Endothelial cell of umbilical vein (primary cell): Measurements from ENCODE around the gene NEU4. TPM values are rescaled to one million over a fixed set of nuclear protein-coding genes. Genes with fewer than 3 reads are reported as not detected.

ENCODE experiments used
- BruUV-seq: library from RNA; stranded (reverse); fragments of 400-500 nt; replicated peaks from 2 replicates; lab custom pipeline; 2021; lab: Mats Ljungman, UMichigan
- CTCF ChIA-PET: fragments of 300-600, 350-600 bp; sonication (Branson Sonifier 250); formaldehyde crosslinking; loops from one replicate; lab custom pipeline; 2021; ENCODE audit warnings: antibody characterized with exemption, inconsistent platforms; lab: Charles Lee
- POLR2A ChIA-PET: fragments of 300-600, 350-600 bp; sonication (Branson Sonifier 250); formaldehyde crosslinking; loops from one replicate; lab custom pipeline; 2021; ENCODE audit warnings: antibody characterized with exemption, inconsistent platforms; lab: Charles Lee
- DNase-seq: peaks from one replicate; pipeline ENCODE4 v3.0.0-alpha.2; 2011; ENCODE audit warnings: low read depth, low spot score
- FAIRE-seq: peaks from 2 replicates; lab custom pipeline; 2011; peaks lifted over from hg19 to GRCh38; lab: Jason Lieb, UNC
- H2AFZ ChIP-seq: 2 replicates; pipeline ENCODE4 v1.6.0; 2012; ENCODE audit warnings: low read depth, low read length, control low read depth, inconsistent platforms
- H3K27ac ChIP-seq: 2 replicates; pipeline ENCODE4 v1.5.1; 2011; ENCODE audit warnings: low read depth, mild to moderate bottlenecking, control low read depth, low read length, moderate library complexity; ENCODE audit not compliant: insufficient read depth
- H3K27me3 ChIP-seq, 2 experiments: 2 replicates each; pipeline versions ENCODE4 v1.6.0 to v1.6.1; 2011; ENCODE audit warnings: low read length in 2 of 2, mixed read lengths in 1 of 2; ENCODE audit not compliant: control insufficient read depth in 2 of 2, insufficient read depth in 2 of 2
- H3K36me3 ChIP-seq, 2 experiments: 2 replicates in 1 of 2; 3 replicates in 1 of 2; pipeline ENCODE4 v1.5.1; 2011; ENCODE audit warnings: low read length in 2 of 2, mild to moderate bottlenecking in 1 of 2, moderate library complexity in 1 of 2; ENCODE audit not compliant: control insufficient read depth in 2 of 2, insufficient read depth in 2 of 2; ENCODE audit errors: extremely low read depth in 1 of 2
- H3K4me1 ChIP-seq: 3 replicates; pipeline ENCODE4 v1.5.1; 2011; ENCODE audit warnings: mild to moderate bottlenecking, low read length; ENCODE audit not compliant: control insufficient read depth, insufficient read depth; ENCODE audit errors: extremely low read depth
- H3K4me2 ChIP-seq: 2 replicates; pipeline ENCODE4 v1.6.1; 2011; ENCODE audit warnings: low read length, control low read depth, mixed read lengths; ENCODE audit not compliant: insufficient read depth
- H3K4me3 ChIP-seq, 3 experiments: fragments of 200-600 bp in 1 of 3; sonication (generic), shearing (Covaris generic) in 1 of 3; replicated peaks in 1 of 3; 2 replicates each; pipeline ENCODE4 v1.5.1; 2011 to 2016; ENCODE audit warnings: control low read depth in 3 of 3, low read length in 3 of 3, mild to moderate bottlenecking in 2 of 3, inconsistent platforms in 1 of 3, low read depth in 1 of 3, moderate library complexity in 1 of 3; ENCODE audit not compliant: insufficient read depth in 1 of 3
- H3K79me2 ChIP-seq: 2 replicates; pipeline ENCODE4 v1.6.0; 2012; ENCODE audit warnings: low read length, inconsistent platforms; ENCODE audit not compliant: control insufficient read depth, insufficient read depth
- H3K9ac ChIP-seq: replicated peaks from 2 replicates; pipeline ENCODE3; 2011; ENCODE audit warnings: low read length, control low read depth; ENCODE audit not compliant: insufficient read depth; ENCODE audit errors: extremely low read depth
- H3K9me1 ChIP-seq: replicated peaks from 3 replicates; pipeline ENCODE4 v1.6.0; 2011; ENCODE audit warnings: mild to moderate bottlenecking, low read length; ENCODE audit not compliant: control insufficient read depth, insufficient read depth; ENCODE audit errors: extremely low read depth
- H3K9me3 ChIP-seq: replicated peaks from 2 replicates; pipeline ENCODE4 v1.5.1; 2012; ENCODE audit warnings: low read length, inconsistent platforms; ENCODE audit not compliant: control insufficient read depth, insufficient read depth
- H4K20me1 ChIP-seq: replicated peaks from 2 replicates; pipeline ENCODE3; 2011; ENCODE audit warnings: mild to moderate bottlenecking, low read length; ENCODE audit not compliant: control insufficient read depth, insufficient read depth; ENCODE audit errors: extremely low read depth
- CTCF ChIP-seq, 2 donors: IDR thresholded peaks; 1 replicate in 1 of 2; 2 replicates in 1 of 2; pipeline ENCODE4 v1.5.1; 2011; ENCODE audit warnings: low read length in 2 of 2, mild to moderate bottlenecking in 2 of 2, moderate library complexity in 2 of 2, control low read depth in 1 of 2, inconsistent platforms in 1 of 2, low read depth in 1 of 2; ENCODE audit not compliant: insufficient read depth in 1 of 2; ENCODE audit errors: extremely low read depth in 1 of 2
- EZH2 ChIP-seq: IDR thresholded peaks from 2 replicates; pipeline ENCODE4 v1.6.1; 2012; ENCODE audit warnings: borderline replicate concordance, low read depth, mild to moderate bottlenecking, moderate library complexity, low read length, inconsistent platforms; ENCODE audit not compliant: severe bottlenecking
- FOS ChIP-seq: IDR thresholded peaks from 2 replicates; pipeline ENCODE4 v1.6.1; 2011; ENCODE audit warnings: mild to moderate bottlenecking, low read length, moderate library complexity, borderline replicate concordance; ENCODE audit not compliant: insufficient read depth
- GATA2 ChIP-seq: IDR thresholded peaks from 2 replicates; pipeline ENCODE4 v1.7.0; 2011; ENCODE audit warnings: low read depth, mild to moderate bottlenecking, moderate library complexity, mixed read lengths, low read length; ENCODE audit not compliant: insufficient read length, insufficient read depth
- JUN ChIP-seq: IDR thresholded peaks from 2 replicates; pipeline ENCODE4 v1.6.1; 2011; ENCODE audit warnings: borderline replicate concordance, low read depth; ENCODE audit not compliant: insufficient read length, insufficient read depth
- MAX ChIP-seq: IDR thresholded peaks from 2 replicates; pipeline ENCODE4 v1.6.1; 2011; ENCODE audit not compliant: insufficient read depth, insufficient read length
- MYC ChIP-seq: IDR thresholded peaks from one replicate; pipeline ENCODE4 v1.6.1; 2011; ENCODE audit warnings: mild to moderate bottlenecking, low read depth, low read length
- POLR2A ChIP-seq: IDR thresholded peaks from 2 replicates; pipeline ENCODE4 v1.6.1; 2012; ENCODE audit warnings: low read depth, mild to moderate bottlenecking, control low read depth, low read length
- POLR2AphosphoS5 ChIP-seq: IDR thresholded peaks from 2 replicates; pipeline ENCODE4 v1.6.1; 2012; ENCODE audit warnings: low read depth, mild to moderate bottlenecking, control low read depth, low read length, moderate library complexity; ENCODE audit not compliant: insufficient read depth
- dilution Hi-C: fragments of 300-500 bp; cut with MboI; formaldehyde crosslinking; loops from one replicate; pipeline ENCODE4 v1.15.0; 2019; ENCODE audit warnings: low sequenced_read_pairs; ENCODE audit not compliant: extremely low pct_ligation_motif_present
- intact Hi-C: fragments of 100-400 bp; cut with micrococcal nuclease; formaldehyde crosslinking; loops from one replicate; pipeline ENCODE4 v1.10.0; 2022
- polyA plus RNA-seq, 4 experiments: library from polyadenylated mRNA; depleted of rRNA in 3 of 4; stranded (reverse) in 3 of 4; unstranded in 1 of 4; fragments of >200 nt; gene quantifications; 2 replicates each; pipeline versions ENCODE4 v1.2.1 to v1.2.3, GENCODE V29; 2011 to 2012; ENCODE audit warnings: missing spikeins in 1 of 4
- total RNA-seq: library from RNA; stranded (reverse); gene quantifications from 2 replicates; pipeline ENCODE4 v1.2.3, GENCODE V29; 2021

The NEU4 gene
- total and polyA plus RNA-seq, 2 donors (not counting 3 experiments of a cell fraction or from before 2014, with no cell fraction given) = not detected

GRCh38 chr2:241862093-241862492 is 53.1 kb downstream of the NEU4 start:
- DNase-seq = no peak
- Histone ChIP-seq H3K27ac (no peak overlapping the region), H4K20me1 (no peaks in the 10 kb centered on the region), H3K9me3 (no peaks in the 10 kb centered on the region), H3K4me3 (no peak overlapping the region), H3K9me1 (no peaks in the 10 kb centered on the region), H3K4me1 (no peaks in the 10 kb centered on the region), H3K9ac (no peak overlapping the region), H3K4me2 (no peak overlapping the region), H3K36me3 (no peaks in the 10 kb centered on the region), H3K79me2 (no peaks in the 10 kb centered on the region), H2AFZ (no peak overlapping the region), H3K27me3 (peaks cover 0 to 6% of the 10 kb centered on the region in 2 experiments)
- POLR2A ChIA-PET = no interaction called here
- CTCF ChIA-PET = no interaction called here
- no peak for TF ChIP-seq POLR2A
- TF ChIP-seq POLR2AphosphoS5 = no peak
- TF ChIP-seq EZH2 = no peak
- TF ChIP-seq MAX = no peak
- TF ChIP-seq FOS = no peak
- dilution Hi-C loops (no loop called here), intact Hi-C loops (no loop called here)
- no peak for FAIRE-seq
- no TSS peak for BruUV-seq

- Histone ChIP-seq H3K36me3 (no peaks in the 10 kb centered on the region), H3K4me1 (no peaks in the 10 kb centered on the region), H4K20me1 (no peaks in the 10 kb centered on the region), H3K27ac (no peak overlapping the region), H2AFZ (no peak overlapping the region), H3K9me3 (no peaks in the 10 kb centered on the region), H3K9me1 (no peaks in the 10 kb centered on the region), H3K9ac (no peak overlapping the region), H3K27me3 (peaks cover 0 to 6% of the 10 kb centered on the region in 2 experiments), H3K4me3 (no peak overlapping the region), H3K79me2 (no peaks in the 10 kb centered on the region), H3K4me2 (no peak overlapping the region)
- TF ChIP-seq FOS (no peak), MAX (no peak), JUN (no peak), POLR2A (no peak), MYC (no peak), EZH2 (no peak), GATA2 (no peak), POLR2AphosphoS5 (no peak), CTCF (IDR thresholded peaks at IDR 0.05; ENCODE audit: extremely low read depth in 1 of 2, insufficient read depth in 1 of 2, low read depth in 1 of 2, low read length in 2 of 2) (no peak)
- DNase-seq (no peak), FAIRE-seq (no peak)
- intact Hi-C loops = no loop called here
- ChIA-PET POLR2A (no interaction called here), CTCF (no interaction called here)
- BruUV-seq = no TSS peak
- dilution Hi-C loops = no loop called here
Measured at GRCh38 chr2:241862775-241863535, 54.0 kb downstream of the NEU4 start.
